GM19043 (cell line): Measurements from ENCODE around the gene PTCD3.

Source experiments
- ATAC-seq: cut with Tn5 transposase; IDR thresholded peaks from one replicate; pipeline ENCODE4 v1.9.1; 2021; ENCODE audit warnings: low read depth; ENCODE audit not compliant: unreplicated experiment

PTCD3 gene

DNA sequence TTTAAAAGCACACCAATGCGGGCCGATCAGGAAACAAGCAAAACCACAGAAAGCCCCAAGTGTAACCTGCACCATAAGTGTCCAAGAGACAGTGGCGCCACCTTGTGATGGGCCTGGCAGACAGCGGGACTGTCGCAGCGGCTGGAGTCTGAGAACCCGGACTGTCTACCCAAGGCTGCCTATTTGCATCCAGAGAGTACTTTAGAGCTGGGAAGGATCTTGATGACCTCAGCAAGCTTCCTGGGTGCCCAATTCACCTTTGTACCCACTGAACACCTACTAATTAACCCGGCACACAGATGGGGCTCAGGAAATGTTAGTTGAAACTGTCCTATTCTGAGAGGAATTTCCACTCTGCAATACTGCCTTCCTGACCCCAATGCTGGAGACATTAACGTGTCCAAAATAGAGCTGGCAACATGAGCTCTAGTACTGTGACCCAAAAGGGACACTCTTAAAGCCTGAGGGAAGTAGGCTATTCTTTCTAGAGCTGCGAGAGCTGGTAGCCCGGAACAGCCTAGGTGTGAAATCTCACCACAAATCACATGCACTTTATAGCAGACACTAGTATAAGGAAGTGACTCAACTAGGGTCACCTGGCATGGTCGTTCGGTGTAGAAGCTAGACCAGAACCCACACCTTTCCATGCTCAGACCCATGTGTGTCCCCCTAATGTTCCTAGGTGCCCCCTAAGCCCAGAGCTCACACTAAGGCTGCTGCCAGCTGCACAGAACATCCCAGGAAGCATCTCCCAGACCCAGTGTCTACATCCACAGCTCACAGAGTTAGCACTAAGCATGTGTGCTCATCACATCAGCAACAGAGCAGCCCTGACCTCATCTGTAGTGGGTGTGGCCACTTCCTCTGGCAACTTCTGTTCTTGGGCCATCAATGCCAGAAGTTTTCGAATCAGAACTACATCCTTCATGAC is 25.8 kb upstream of the PTCD3 start:
- peak; percentile 77 for ATAC-seq

DNA sequence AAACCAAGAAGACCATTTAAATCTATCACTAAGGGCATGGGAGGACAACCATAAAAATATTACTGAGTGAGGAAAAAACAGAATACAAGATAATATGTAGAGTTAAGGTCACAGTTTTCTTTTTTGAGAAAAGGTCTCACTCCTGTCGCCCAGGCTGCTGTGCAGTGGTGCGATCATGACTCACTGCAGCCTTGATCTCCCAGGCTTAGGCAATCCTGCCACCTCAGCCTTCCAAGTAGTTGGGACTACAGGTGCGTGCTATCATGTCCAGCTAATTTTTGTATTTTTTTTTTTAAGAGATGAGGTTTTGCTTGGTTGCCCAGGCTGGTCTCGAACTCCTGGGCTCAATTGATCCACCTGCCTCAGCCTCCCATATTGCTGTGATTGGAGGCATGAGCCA is 24.3 kb upstream of the PTCD3 start:
- no peak for ATAC-seq

GRCh38 chr2:86082756-86083155 is 23.3 kb upstream of the PTCD3 start:
- no peak for ATAC-seq

DNA sequence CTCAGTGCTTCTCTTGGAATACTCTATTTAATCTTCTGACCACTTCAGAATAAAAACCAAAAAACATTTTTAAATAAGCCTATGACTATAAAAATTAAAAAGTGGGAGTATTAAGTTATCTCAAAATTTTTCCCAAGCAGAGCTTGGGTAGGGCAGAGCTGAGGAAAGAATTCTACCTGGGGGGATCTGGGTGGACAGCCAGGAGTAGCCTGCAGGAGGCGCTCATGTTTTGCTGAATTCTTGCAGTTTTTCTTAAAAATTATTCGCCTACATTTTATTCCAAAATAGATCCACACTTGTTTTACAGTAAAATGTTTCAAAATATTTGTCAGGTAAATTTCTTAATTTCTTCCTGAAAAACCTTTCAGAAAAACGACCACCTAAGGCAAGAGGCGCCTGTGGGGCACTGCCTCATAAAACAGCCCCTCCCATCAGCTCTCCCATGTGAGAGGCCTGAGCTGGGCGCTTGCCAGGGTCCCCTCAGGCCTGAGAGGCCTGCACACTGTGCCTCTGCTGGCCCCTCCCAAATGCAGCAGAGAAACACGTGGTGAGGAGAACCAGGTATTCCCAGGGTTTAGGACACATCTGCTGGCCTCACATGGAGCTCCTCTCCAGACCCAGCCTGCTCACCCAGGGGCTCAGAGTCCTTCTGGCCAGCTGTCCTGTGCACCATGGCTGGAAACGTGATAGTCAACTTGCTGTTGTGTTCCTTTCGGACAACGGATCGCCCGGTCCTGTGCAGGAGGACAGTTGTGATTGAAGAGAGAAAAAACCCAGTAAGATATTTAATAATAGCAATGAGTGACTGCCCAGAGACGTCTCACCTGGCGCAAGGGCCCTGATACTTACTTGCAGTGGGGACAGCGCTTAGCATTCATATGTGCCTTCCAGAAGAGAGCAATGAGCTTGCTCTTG is 17.8 kb upstream of the PTCD3 start:
- no peak for ATAC-seq

GRCh38 chr2:86094229-86094628 is 11.8 kb upstream of the PTCD3 start:
- no peak for ATAC-seq

DNA sequence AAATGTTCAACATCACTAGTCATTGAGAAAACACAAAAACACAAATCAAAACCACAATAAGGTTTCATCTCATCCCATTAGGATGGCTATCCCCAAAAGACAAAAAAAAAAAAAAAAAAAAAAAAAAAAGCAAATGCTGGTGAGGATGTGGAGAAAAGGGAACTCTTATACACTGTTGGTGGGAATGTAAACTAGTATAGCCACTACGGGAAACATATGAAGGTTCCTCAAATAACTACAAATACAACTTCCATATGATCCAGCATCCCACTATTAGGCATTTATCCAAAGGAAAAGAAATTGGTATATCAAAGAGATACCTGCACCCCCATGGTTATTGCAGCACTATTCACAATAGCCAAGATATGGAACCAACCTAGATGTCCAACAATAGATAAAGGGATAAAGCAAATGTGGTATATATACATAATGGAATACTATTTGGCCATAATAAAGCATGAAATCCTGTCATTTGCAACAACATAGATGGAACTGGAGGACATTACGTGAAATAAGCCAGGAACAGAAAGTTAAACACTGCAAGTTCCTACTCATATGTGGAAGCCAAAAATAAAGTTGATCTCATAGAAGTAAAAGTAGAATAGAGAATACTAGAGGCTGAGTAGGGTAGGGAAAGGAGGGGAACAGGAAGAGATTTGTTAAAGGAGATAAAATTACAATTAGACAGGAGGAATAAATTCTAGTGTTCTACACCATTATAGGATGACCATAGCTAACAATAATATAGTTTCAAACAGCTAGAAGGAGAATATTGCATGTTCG is 8.7 kb upstream of the PTCD3 start:
- ATAC-seq: no peak

DNA sequence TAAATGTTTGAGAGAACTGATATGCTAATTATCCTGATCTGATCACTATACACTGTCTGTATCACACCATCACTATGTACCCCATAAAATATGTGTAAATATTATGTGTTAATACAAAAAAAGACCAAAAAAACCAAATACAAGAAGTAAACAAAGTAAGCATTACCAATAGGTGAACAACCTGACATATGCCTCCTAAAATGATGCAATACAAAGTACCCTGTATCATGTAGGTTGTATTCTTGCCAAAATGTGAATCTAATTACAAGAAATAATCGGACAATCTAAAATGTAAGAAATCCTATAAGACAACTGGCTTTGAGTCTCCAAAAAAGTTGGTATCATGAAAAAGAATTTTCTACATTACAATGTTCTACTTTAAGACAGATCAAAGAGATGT is 8.1 kb upstream of the PTCD3 start:
- no peak for ATAC-seq

DNA sequence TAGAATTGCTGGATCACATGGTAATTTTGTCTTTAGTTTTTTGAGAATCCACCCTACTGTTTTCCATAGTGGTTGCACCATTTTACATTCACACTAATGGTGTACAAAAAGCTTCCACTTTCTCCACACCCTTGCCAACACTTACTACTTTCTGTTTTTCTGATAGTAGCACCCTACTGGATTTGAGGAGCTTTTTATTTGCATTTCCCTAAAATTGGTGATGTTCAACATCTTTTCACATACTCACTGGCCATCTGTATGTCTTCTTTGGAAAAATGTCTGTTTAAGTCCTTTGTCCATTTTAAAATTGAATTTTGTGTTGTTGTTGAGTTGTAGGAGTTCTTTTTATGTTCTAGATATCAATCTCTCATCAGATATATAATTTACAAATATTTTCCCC is 3.9 kb upstream of the PTCD3 start:
- ATAC-seq: no peak

DNA sequence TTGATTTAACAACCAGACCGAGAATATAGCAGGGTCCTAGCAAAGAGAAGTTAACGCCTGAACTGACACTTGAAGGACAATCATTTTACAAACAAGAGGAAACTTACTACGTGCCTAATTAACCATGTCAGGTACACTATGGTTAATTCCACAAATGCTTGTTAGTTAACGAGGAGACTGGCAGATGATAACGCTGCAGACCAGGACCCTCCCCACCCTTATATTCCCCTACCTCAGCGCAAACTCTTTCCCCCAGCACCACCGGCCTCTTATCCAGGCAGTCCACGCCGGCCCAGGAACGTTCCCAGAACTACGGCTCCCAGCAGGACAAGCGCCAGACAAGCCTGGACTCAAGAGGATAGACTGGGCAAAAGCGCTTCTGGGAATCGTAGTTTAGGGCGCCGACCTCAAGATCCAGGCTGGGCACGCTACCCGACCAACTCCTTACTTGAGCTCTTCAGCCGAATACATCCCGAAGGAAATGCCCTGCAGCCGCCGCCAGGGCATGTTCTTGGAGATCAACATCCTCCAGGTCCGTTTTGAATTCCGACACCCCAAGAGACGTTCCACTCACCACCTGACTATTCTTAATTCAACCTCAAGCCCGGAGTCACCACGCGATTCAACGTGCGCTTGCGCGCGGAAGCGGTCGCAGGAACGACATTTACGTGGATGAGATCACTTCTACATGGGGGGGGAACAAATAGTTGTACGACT is 625 bp upstream of the PTCD3 start, which contains the start of gene POLR1A:
TSS of gene POLR1A (minus strand) at position 635 of the 717 bp plus-strand sequence. CDS start at position 525, 110 bp downstream.
- ATAC-seq: peak; percentile 63

DNA sequence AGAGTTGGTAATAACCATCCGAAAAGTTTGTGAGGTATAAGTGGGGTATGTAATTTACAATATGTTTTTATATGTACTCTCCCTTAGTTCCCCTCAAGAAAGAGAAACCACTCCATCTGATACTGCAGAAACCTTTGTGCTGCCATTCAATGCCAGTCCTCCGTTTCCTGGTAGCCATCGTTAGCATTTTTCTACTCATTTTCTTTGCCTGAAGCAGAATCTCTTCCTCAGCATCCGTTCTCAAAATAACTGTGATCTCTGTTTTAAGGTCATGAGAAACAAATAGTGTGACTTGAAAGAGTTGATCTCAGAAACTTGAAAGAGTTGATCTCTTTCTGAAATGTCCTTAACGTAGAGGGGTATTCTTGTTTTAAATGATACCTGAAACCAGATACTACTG is 996 bp downstream of the PTCD3 start:
- ATAC-seq: no peak

GRCh38 chr2:86118130-86118529 is 12.1 kb downstream of the PTCD3 start:
- ATAC-seq: no peak

DNA sequence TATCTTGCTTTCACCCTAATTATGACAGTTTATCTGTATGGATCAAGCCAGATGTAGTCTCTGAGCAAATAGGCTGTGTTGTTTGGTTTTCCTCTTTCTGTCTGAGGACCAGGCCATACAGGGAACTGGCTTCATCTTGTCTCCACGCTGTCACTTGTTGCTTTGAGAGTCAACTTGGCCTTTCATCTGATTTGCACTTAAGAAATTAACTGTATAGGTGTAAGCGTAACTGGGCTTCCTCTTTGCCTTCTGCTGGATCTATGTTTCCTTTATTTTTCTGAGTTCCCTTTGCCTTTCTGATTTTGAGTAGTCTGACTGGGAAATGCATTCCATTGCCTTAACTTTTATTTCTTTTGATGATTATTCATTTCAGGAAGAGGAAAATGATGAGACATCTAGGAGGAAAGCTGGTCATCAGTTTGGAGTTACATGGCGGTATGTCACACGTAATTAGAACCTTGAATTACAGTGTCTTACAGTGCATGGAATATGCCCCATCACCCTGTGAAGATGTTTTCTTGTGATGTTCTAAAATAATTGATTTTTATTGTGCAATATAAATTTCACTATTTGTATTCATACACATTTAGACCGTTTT is 17.4 kb downstream of the PTCD3 start:
- ATAC-seq: no peak

DNA sequence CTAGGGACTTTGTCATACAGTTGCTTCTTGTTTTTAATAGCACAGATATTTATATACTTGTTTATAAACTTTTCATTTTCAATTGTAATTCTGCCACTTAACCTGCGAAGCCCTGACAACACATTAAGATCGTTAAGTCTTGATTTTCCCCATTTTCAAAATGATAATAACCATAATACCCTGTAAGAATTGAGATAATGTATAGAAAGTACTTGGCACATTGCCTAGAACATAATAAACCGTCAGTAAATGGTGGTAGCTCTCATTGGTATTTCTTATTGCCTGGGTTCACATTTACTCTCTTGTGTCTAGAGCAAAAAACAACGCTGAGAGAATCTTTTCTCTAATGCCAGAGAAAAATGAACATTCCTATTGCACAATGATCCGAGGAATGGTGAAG is 18.6 kb downstream of the PTCD3 start:
- no peak for ATAC-seq

DNA sequence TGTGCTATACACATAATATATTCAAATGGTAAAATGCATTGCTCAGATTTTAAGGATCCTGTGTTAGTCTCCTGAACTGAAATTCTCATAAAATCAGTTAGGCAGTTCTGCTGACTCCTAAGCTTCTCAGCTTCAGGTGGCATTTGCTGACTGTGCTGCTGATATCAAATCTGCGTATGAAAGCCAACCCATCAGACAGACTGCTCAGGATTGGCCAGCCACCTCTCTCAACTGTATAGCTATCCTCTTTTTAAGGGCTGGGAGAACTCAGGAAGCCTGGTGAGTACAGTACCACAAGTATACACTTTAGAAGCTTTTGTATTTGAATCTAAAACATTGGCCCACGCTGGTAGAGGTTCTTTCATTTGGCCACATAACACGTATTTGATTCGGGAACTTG is 28.7 kb downstream of the PTCD3 start:
- ATAC-seq: no peak

- ATAC-seq: no peak
These were observed 29.6 kb downstream of the PTCD3 start for GRCh38 chr2:86135653-86136052.

GRCh38 chr2:86136141-86136540 is 30.1 kb downstream of the PTCD3 start:
- ATAC-seq: no peak

GRCh38 chr2:86138736-86139625 is 32.9 kb downstream of the PTCD3 start:
- ATAC-seq: no peak

DNA sequence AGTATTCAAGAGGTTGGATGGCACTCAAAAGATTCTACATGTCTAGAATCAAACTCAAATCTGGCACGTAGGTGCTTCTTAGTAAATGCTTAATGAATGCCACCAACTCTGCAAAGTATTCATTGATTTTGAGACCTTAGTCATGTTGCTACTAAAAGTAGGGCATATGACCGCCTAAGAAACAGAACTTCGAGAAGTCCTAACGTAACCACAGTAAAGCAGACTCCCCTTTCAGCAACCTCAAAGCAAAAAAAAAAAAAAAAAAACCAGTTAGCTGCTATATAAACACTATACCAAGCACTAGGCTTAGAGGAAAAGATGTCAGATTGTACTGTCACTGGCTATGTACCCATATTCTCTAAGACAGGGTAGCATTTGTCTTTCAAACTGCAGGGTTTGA is 33.9 kb downstream of the PTCD3 start:
- no peak for ATAC-seq

DNA sequence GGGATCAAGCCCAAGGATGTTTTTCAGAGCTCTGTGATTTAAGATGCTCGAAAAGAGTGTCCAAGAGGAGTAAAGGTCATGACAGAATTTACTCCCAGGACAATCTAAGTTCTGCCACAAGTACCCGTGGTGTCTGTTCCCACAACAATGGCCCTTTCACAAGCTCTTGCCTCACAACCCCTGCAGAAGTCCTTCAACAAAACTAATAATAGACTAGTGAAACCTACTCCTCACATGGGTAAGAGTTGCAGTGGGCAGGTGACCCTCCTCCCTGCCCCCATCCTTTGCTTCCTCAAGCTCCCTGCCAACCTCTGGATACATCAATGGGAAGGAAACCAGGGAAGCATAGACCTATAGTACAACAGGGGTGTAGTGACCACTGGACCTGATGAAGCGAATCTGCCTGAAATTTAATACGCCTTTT is 34.9 kb downstream of the PTCD3 start:
- ATAC-seq: no peak
